SU-DHL-6 (cell line): ENCODE data around the gene ZNF341.

Experiments used
- H2AFZ ChIP-seq: fragments of 200-600 bp; sonication (generic); 2 replicates; pipeline ENCODE4 v1.6.1; 2014; ENCODE audit warnings: low read depth, mild to moderate bottlenecking, moderate library complexity, mixed read lengths, antibody characterized with exemption, low read length; ENCODE audit not compliant: severe bottlenecking
- H3F3A ChIP-seq: fragments of 200-600 bp; shearing (Covaris generic); 2 replicates; pipeline ENCODE4 v1.6.0; 2016; ENCODE audit warnings: antibody characterized with exemption, mild to moderate bottlenecking; ENCODE audit not compliant: insufficient read depth
- H3K27ac ChIP-seq: fragments of 200-600 bp; sonication (generic); 2 replicates; pipeline ENCODE4 v1.5.1; 2016; ENCODE audit warnings: low read depth, mild to moderate bottlenecking, low read length, moderate library complexity, mixed read lengths
- H3K27me3 ChIP-seq: fragments of 200-600 bp; sonication (generic), shearing (Covaris generic); 2 replicates; pipeline ENCODE4 v1.6.0; 2014; ENCODE audit warnings: mild to moderate bottlenecking, low read length
- H3K36me3 ChIP-seq: fragments of 200-600 bp; sonication (generic); 2 replicates; pipeline ENCODE4 v1.6.1; 2014; ENCODE audit warnings: mild to moderate bottlenecking, low read length, mixed read lengths
- H3K4me2 ChIP-seq: fragments of 300-600, 200-600 bp; shearing (Covaris generic), sonication (generic); 2 replicates; pipeline ENCODE4 v1.6.0; 2014; ENCODE audit warnings: low read length, low read depth, mild to moderate bottlenecking; ENCODE audit not compliant: poor library complexity, severe bottlenecking
- H3K4me3 ChIP-seq: fragments of 200-600 bp; sonication (generic); 2 replicates; pipeline ENCODE4 v1.5.1; 2014; ENCODE audit warnings: antibody characterized with exemption, low read length, mild to moderate bottlenecking, mixed read lengths; ENCODE audit not compliant: insufficient read depth, poor library complexity, severe bottlenecking
- H3K79me2 ChIP-seq: fragments of 200-600 bp; sonication (generic); 2 replicates; pipeline ENCODE4 v1.6.1; 2014; ENCODE audit warnings: mild to moderate bottlenecking, low read length, moderate library complexity; ENCODE audit not compliant: insufficient read depth
- H3K9ac ChIP-seq: fragments of 200-600 bp; sonication (generic); 2 replicates; pipeline ENCODE4 v1.7.0; 2014; ENCODE audit warnings: mild to moderate bottlenecking, low read length
- H3K9me2 ChIP-seq: fragments of 200-600 bp; sonication (generic); replicated peaks from 2 replicates; pipeline ENCODE4 v1.6.1; 2014; ENCODE audit warnings: low read length; ENCODE audit not compliant: insufficient read depth
- H3K9me3 ChIP-seq: fragments of 200-600 bp; sonication (generic); 2 replicates; pipeline ENCODE4 v1.6.1; 2014; ENCODE audit warnings: low read length, mixed read lengths; ENCODE audit not compliant: insufficient read depth
- H4K20me1 ChIP-seq: fragments of 200-600 bp; sonication (generic); 2 replicates; pipeline ENCODE4 v1.6.1; 2014; ENCODE audit warnings: low read depth, mild to moderate bottlenecking, antibody characterized with exemption, low read length, moderate library complexity, mixed read lengths
- EZH2phosphoT487 ChIP-seq: fragments of 200-600 bp; sonication (generic), shearing (Covaris generic); conservative IDR thresholded peaks from 2 replicates; pipeline ENCODE4 v1.6.1; 2018; ENCODE audit warnings: mild to moderate bottlenecking, antibody characterized with exemption, low read length, moderate library complexity, mixed read lengths
- TF ChIP-seq, protein P1 (sequence below): fragments of 200-600 bp; sonication (generic); IDR thresholded peaks from one replicate; pipeline ENCODE4 v1.5.1; 2017; ENCODE audit warnings: antibody characterized with exemption, mild to moderate bottlenecking, low read length, moderate library complexity; ENCODE audit not compliant: insufficient read depth, poor library complexity, severe bottlenecking

Gene ZNF341

DNA sequence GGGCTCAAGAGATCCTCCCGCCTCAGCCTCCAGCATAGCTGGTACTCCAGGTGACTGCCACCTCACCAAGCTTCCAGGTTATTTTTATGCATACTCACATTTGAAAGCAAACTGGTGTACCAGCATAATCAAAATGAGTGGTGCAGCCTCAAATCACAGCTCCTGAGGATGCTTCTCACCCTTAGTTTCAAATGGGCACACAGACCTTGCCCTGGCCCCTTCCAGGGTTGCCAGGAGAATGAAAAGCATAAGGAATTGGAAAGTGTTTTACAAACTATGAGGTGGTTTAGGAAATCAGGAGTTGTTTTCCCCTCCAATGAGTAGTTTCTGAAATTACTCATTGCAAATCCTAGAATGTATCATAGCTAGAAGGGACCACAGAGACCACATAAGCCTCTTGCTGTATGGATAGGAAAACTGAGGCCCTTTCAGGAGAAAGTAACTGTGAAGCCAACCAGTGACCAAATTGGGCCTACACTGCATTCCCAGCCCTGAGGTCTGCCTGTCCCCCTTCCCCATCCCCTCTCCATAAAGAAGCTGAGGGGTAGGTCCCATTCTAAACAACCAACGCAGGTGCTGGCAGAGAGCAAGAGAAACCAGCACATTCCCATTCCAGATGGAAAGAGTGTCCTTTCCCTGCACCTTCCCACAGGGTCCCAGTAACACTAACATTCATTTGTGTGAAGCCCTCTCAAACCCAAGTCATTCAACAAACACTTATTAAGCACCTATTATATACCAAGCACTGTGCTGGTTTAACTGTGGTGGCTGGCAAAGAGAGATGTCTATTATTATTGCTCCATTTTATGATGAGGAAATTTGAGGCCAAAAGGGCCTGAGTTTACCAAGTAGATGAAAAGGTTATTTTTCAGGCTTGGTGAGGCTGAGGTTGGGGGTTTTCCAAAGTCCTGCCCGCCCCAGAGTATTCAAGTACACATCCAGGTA is 43.5 kb upstream of the ZNF341 start:
- Histone ChIP-seq H3K4me3 (no peak overlapping the region), H3K9me2 (no peaks in the 10 kb centered on the region), H2AFZ (no peak overlapping the region)

DNA sequence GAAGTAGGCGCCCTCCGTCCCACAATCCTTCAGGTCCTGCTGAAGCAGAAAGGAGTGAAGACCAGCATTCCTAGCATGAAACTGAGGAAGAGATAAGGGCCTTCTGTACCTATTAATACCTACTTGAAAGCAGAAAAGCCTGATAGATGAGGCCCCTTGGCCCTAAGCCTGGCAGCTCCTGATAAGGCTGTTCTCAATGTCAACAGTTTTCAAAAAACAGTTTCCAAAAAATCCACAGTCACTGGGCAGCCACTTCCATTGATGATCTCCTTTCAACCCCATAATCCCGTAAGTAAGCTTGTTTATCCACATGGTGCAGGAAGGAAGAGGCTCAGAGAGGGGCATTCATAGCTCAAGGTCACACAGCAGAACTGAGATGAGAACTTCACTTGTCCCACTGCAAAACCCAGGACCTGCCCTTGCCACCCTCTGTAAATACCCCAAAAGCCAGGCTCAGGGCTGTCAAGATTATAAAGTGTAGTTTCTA is 42.8 kb upstream of the ZNF341 start:
- H3K9me3 ChIP-seq: no peaks in the 10 kb centered on the region
- H3K36me3 ChIP-seq: no peaks in the 10 kb centered on the region
- H3K4me3 ChIP-seq: no peak overlapping the region
- no peak overlapping the region for H3K27ac ChIP-seq
- H3K4me2 ChIP-seq: no peak overlapping the region
- no peaks in the 10 kb centered on the region for H3K9me2 ChIP-seq
- no peak overlapping the region for H3K9ac ChIP-seq
- TF ChIP-seq, protein P1, sequence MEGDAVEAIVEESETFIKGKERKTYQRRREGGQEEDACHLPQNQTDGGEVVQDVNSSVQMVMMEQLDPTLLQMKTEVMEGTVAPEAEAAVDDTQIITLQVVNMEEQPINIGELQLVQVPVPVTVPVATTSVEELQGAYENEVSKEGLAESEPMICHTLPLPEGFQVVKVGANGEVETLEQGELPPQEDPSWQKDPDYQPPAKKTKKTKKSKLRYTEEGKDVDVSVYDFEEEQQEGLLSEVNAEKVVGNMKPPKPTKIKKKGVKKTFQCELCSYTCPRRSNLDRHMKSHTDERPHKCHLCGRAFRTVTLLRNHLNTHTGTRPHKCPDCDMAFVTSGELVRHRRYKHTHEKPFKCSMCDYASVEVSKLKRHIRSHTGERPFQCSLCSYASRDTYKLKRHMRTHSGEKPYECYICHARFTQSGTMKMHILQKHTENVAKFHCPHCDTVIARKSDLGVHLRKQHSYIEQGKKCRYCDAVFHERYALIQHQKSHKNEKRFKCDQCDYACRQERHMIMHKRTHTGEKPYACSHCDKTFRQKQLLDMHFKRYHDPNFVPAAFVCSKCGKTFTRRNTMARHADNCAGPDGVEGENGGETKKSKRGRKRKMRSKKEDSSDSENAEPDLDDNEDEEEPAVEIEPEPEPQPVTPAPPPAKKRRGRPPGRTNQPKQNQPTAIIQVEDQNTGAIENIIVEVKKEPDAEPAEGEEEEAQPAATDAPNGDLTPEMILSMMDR: no peak
- no peak overlapping the region for H2AFZ ChIP-seq
- no peaks in the 10 kb centered on the region for H3K27me3 ChIP-seq
- peaks cover 22% of the 10 kb centered on the region; the same call in 1 of the 2 replicates for H3F3A ChIP-seq
- peaks cover 12% of the 10 kb centered on the region for H3K79me2 ChIP-seq
- no peaks in the 10 kb centered on the region for H4K20me1 ChIP-seq

More for the DNA sequence above, 43.5 kb upstream of the ZNF341 start:
- Histone ChIP-seq H4K20me1 (no peaks in the 10 kb centered on the region), H3K9ac (no peak overlapping the region), H3K36me3 (no peaks in the 10 kb centered on the region), H3K4me2 (no peak overlapping the region), H3K27me3 (no peaks in the 10 kb centered on the region), H3K27ac (no peak overlapping the region), H3K9me3 (no peaks in the 10 kb centered on the region), H3F3A (peaks cover 29% of the 10 kb centered on the region; the same call in 1 of the 2 replicates), H3K79me2 (peaks cover 19% of the 10 kb centered on the region)
- TF ChIP-seq EZH2phosphoT487: no peak
- TF ChIP-seq, protein P1: no peak

DNA sequence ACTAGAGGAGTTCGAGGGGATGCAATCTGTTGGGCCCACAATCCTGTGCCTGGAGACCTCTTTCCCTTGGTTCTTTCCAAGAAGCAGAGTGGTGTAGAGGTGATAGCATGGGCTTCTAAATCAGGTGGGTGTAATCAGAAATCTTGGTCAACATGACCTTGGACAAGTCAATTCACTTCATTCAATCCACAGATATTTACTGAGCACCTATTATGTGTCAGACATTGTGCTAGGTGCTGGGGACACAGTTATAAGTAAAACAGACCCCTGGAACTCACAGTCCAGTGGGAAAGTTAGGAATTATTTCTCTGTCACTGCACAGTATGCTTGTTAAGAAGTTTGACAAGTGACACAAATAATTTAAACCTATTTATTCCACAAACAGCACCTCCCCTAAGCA is 42.3 kb upstream of the ZNF341 start:
- TF ChIP-seq EZH2phosphoT487: no peak
- Histone ChIP-seq H3K36me3 (no peaks in the 10 kb centered on the region), H4K20me1 (no peaks in the 10 kb centered on the region), H3K9ac (no peak overlapping the region), H3F3A (peaks cover 17% of the 10 kb centered on the region; the same call in 1 of the 2 replicates), H3K9me3 (no peaks in the 10 kb centered on the region), H3K4me3 (no peak overlapping the region), H3K27ac (no peak overlapping the region), H3K27me3 (no peaks in the 10 kb centered on the region), H3K4me2 (no peak overlapping the region), H3K9me2 (no peaks in the 10 kb centered on the region), H2AFZ (no peak overlapping the region), H3K79me2 (peaks cover 7% of the 10 kb centered on the region)

GRCh38 chr20:33689973-33690372 is 41.8 kb upstream of the ZNF341 start:
- Histone ChIP-seq H3K9me3 (no peaks in the 10 kb centered on the region), H3K4me2 (no peak overlapping the region), H3K27me3 (no peaks in the 10 kb centered on the region), H3K27ac (no peak overlapping the region), H2AFZ (no peak overlapping the region), H3F3A (peaks cover 12% of the 10 kb centered on the region; the same call in 1 of the 2 replicates), H3K79me2 (peaks cover 2% of the 10 kb centered on the region), H3K9me2 (no peaks in the 10 kb centered on the region), H3K9ac (no peak overlapping the region), H3K36me3 (no peaks in the 10 kb centered on the region), H4K20me1 (no peaks in the 10 kb centered on the region), H3K4me3 (no peak overlapping the region)
- TF ChIP-seq, protein P1: no peak
- no peak for TF ChIP-seq EZH2phosphoT487
